ENCODE results near the gene C4orf50.

C4orf50 gene

GRCh38 chr4:5922556-5922955 is 95.7 kb downstream of the C4orf50 start:
- H3K36me3 ChIP-seq (ENCODE audit: insufficient read depth, low read length): no peaks in the 10 kb centered on the region
- no peak overlapping the region for H3K9ac ChIP-seq (ENCODE audit: low read length)
- H3K4me3 ChIP-seq (ENCODE audit: low read depth in 1 of 2, low read length in 2 of 2): no peak overlapping the region
- peaks cover 0 to 16% of the 10 kb centered on the region in 2 donors for H3K27me3 ChIP-seq (ENCODE audit: control insufficient read depth in 1 of 2, insufficient read depth in 2 of 2, low read length in 2 of 2)
- no peak overlapping the region for H3K27ac ChIP-seq (ENCODE audit: low read depth, low read length)
- H3K9me3 ChIP-seq (ENCODE audit: low read length): no peaks in the 10 kb centered on the region
- no peaks in the 10 kb centered on the region for H3K4me1 ChIP-seq (ENCODE audit: insufficient read depth, low read length)

- H3K9me3 ChIP-seq (ENCODE audit: low read length): no peaks in the 10 kb centered on the region
- H3K9ac ChIP-seq (ENCODE audit: low read length): no peak overlapping the region
- no peaks in the 10 kb centered on the region for H3K4me1 ChIP-seq (ENCODE audit: insufficient read depth, low read length)
- no peak overlapping the region for H3K27ac ChIP-seq (ENCODE audit: low read depth, low read length)
- no peak overlapping the region for H3K4me3 ChIP-seq (ENCODE audit: low read depth in 1 of 2, low read length in 2 of 2)
- no peaks in the 10 kb centered on the region for H3K36me3 ChIP-seq (ENCODE audit: insufficient read depth, low read length)
- H3K27me3 ChIP-seq (ENCODE audit: control insufficient read depth in 1 of 2, insufficient read depth in 2 of 2, low read length in 2 of 2): peaks cover 0 to 16% of the 10 kb centered on the region in 2 donors
Measured at GRCh38 chr4:5921981-5922380, 96.2 kb downstream of the C4orf50 start.

- no peaks in the 10 kb centered on the region for H3K36me3 ChIP-seq (ENCODE audit: insufficient read depth, low read length)
- H3K27me3 ChIP-seq (ENCODE audit: control insufficient read depth in 1 of 2, insufficient read depth in 2 of 2, low read length in 2 of 2): peaks cover 0 to 16% of the 10 kb centered on the region in 2 donors
- no peak overlapping the region for H3K4me3 ChIP-seq (ENCODE audit: low read depth in 1 of 2, low read length in 2 of 2)
Measured at GRCh38 chr4:5921101-5921980, 96.9 kb downstream of the C4orf50 start.

GRCh38 chr4:5919571-5919970 is 98.7 kb downstream of the C4orf50 start:
- Histone ChIP-seq H3K9me3 (ENCODE audit: low read length) (no peaks in the 10 kb centered on the region), H3K36me3 (ENCODE audit: insufficient read depth, low read length) (no peaks in the 10 kb centered on the region), H3K27ac (ENCODE audit: low read depth, low read length) (no peak overlapping the region), H3K27me3 (ENCODE audit: control insufficient read depth in 1 of 2, insufficient read depth in 2 of 2, low read length in 2 of 2) (peaks cover 0 to 16% of the 10 kb centered on the region in 2 donors), H3K9ac (ENCODE audit: low read length) (no peak overlapping the region), H3K4me1 (ENCODE audit: insufficient read depth, low read length) (no peaks in the 10 kb centered on the region), H3K4me3 (ENCODE audit: low read depth in 1 of 2, low read length in 2 of 2) (no peak overlapping the region)

More at GRCh38 chr4:5921101-5921980, 96.9 kb downstream of the C4orf50 start:
- Histone ChIP-seq H3K9me3 (ENCODE audit: low read length) (no peaks in the 10 kb centered on the region), H3K4me1 (ENCODE audit: insufficient read depth, low read length) (no peaks in the 10 kb centered on the region), H3K9ac (ENCODE audit: low read length) (no peak overlapping the region), H3K27ac (ENCODE audit: low read depth, low read length) (no peak overlapping the region)

- Histone ChIP-seq H3K27me3 (ENCODE audit: control insufficient read depth in 1 of 2, insufficient read depth in 2 of 2, low read length in 2 of 2) (peaks cover 0 to 16% of the 10 kb centered on the region in 2 donors), H3K9me3 (ENCODE audit: low read length) (no peaks in the 10 kb centered on the region), H3K27ac (ENCODE audit: low read depth, low read length) (no peak overlapping the region), H3K36me3 (ENCODE audit: insufficient read depth, low read length) (no peaks in the 10 kb centered on the region), H3K4me1 (ENCODE audit: insufficient read depth, low read length) (no peaks in the 10 kb centered on the region), H3K9ac (ENCODE audit: low read length) (no peak overlapping the region), H3K4me3 (ENCODE audit: low read depth in 1 of 2, low read length in 2 of 2) (no peak overlapping the region)
Measured at GRCh38 chr4:5919044-5919443, 99.2 kb downstream of the C4orf50 start.

GRCh38 chr4:5918331-5918985 is 99.8 kb downstream of the C4orf50 start:
- Histone ChIP-seq H3K36me3 (ENCODE audit: insufficient read depth, low read length) (no peaks in the 10 kb centered on the region), H3K4me1 (ENCODE audit: insufficient read depth, low read length) (no peaks in the 10 kb centered on the region), H3K27me3 (ENCODE audit: control insufficient read depth in 1 of 2, insufficient read depth in 2 of 2, low read length in 2 of 2) (peaks cover 0 to 16% of the 10 kb centered on the region in 2 donors), H3K9me3 (ENCODE audit: low read length) (no peaks in the 10 kb centered on the region), H3K27ac (ENCODE audit: low read depth, low read length) (no peak overlapping the region), H3K4me3 (ENCODE audit: low read depth in 1 of 2, low read length in 2 of 2) (no peak overlapping the region), H3K9ac (ENCODE audit: low read length) (no peak overlapping the region)

- H3K27ac ChIP-seq (ENCODE audit: low read depth, low read length): no peak overlapping the region
- no peak overlapping the region for H3K4me3 ChIP-seq (ENCODE audit: low read depth in 1 of 2, low read length in 2 of 2)
- no peaks in the 10 kb centered on the region for H3K9me3 ChIP-seq (ENCODE audit: low read length)
- no peaks in the 10 kb centered on the region for H3K4me1 ChIP-seq (ENCODE audit: insufficient read depth, low read length)
- H3K27me3 ChIP-seq (ENCODE audit: control insufficient read depth in 1 of 2, insufficient read depth in 2 of 2, low read length in 2 of 2): peaks cover 0 to 16% of the 10 kb centered on the region in 2 donors
- H3K9ac ChIP-seq (ENCODE audit: low read length): no peak overlapping the region
- no peaks in the 10 kb centered on the region for H3K36me3 ChIP-seq (ENCODE audit: insufficient read depth, low read length)
Measured at GRCh38 chr4:5917672-5918071, 100.6 kb downstream of the C4orf50 start.

- H3K27me3 ChIP-seq (ENCODE audit: control insufficient read depth in 1 of 2, insufficient read depth in 2 of 2, low read length in 2 of 2): peaks cover 0 to 8% of the 10 kb centered on the region in 2 donors
- H3K27ac ChIP-seq (ENCODE audit: low read depth, low read length): no peak overlapping the region
- no peaks in the 10 kb centered on the region for H3K36me3 ChIP-seq (ENCODE audit: insufficient read depth, low read length)
- no peaks in the 10 kb centered on the region for H3K9me3 ChIP-seq (ENCODE audit: low read length)
- no peak overlapping the region for H3K9ac ChIP-seq (ENCODE audit: low read length)
- H3K4me1 ChIP-seq (ENCODE audit: insufficient read depth, low read length): no peaks in the 10 kb centered on the region
- H3K4me3 ChIP-seq (ENCODE audit: low read depth in 1 of 2, low read length in 2 of 2): no peak overlapping the region
Measured at GRCh38 chr4:5916229-5916628, 102.0 kb downstream of the C4orf50 start.

GRCh38 chr4:5913454-5913853 is 104.8 kb downstream of the C4orf50 start:
- H3K27me3 ChIP-seq (ENCODE audit: control insufficient read depth in 1 of 2, insufficient read depth in 2 of 2, low read length in 2 of 2): peaks cover 0 to under 1% of the 10 kb centered on the region in 2 donors
- no peaks in the 10 kb centered on the region for H3K4me1 ChIP-seq (ENCODE audit: insufficient read depth, low read length)
- no peaks in the 10 kb centered on the region for H3K36me3 ChIP-seq (ENCODE audit: insufficient read depth, low read length)

GRCh38 chr4:5912614-5913019 is 105.6 kb downstream of the C4orf50 start:
- Histone ChIP-seq H3K9ac (ENCODE audit: low read length) (no peak overlapping the region), H3K4me1 (ENCODE audit: insufficient read depth, low read length) (no peaks in the 10 kb centered on the region), H3K9me3 (ENCODE audit: low read length) (peaks cover 3% of the 10 kb centered on the region), H3K4me3 (ENCODE audit: low read depth in 1 of 2, low read length in 2 of 2) (no peak overlapping the region), H3K36me3 (ENCODE audit: insufficient read depth, low read length) (no peaks in the 10 kb centered on the region), H3K27me3 (ENCODE audit: control insufficient read depth in 1 of 2, insufficient read depth in 2 of 2, low read length in 2 of 2) (no peaks in the 10 kb centered on the region), H3K27ac (ENCODE audit: low read depth, low read length) (no peak overlapping the region)

More at GRCh38 chr4:5913454-5913853, 104.8 kb downstream of the C4orf50 start:
- no peak overlapping the region for H3K27ac ChIP-seq (ENCODE audit: low read depth, low read length)
- H3K4me3 ChIP-seq (ENCODE audit: low read depth in 1 of 2, low read length in 2 of 2): no peak overlapping the region
- H3K9me3 ChIP-seq (ENCODE audit: low read length): peaks cover 3% of the 10 kb centered on the region
- H3K9ac ChIP-seq (ENCODE audit: low read length): no peak overlapping the region

- Histone ChIP-seq H3K27ac (ENCODE audit: low read depth, low read length) (no peak overlapping the region), H3K9ac (ENCODE audit: low read length) (no peak overlapping the region), H3K9me3 (ENCODE audit: low read length) (peaks cover 3% of the 10 kb centered on the region), H3K27me3 (ENCODE audit: control insufficient read depth in 1 of 2, insufficient read depth in 2 of 2, low read length in 2 of 2) (peaks cover 0 to 16% of the 10 kb centered on the region in 2 donors), H3K4me3 (ENCODE audit: low read depth in 1 of 2, low read length in 2 of 2) (no peak overlapping the region), H3K36me3 (ENCODE audit: insufficient read depth, low read length) (no peaks in the 10 kb centered on the region), H3K4me1 (ENCODE audit: insufficient read depth, low read length) (no peaks in the 10 kb centered on the region)
Measured at GRCh38 chr4:5908876-5909427, 109.3 kb downstream of the C4orf50 start.

All from muscle layer of colon (tissue), 2 donors.